Osteocyte (in vitro differentiated cells): ENCODE measurements around the gene WDR59. TPM values are rescaled to one million over a fixed set of nuclear protein-coding genes. Genes with fewer than 3 reads are reported as not detected.

Source experiments
- DNase-seq: peaks from one replicate; pipeline ENCODE4 v3.0.0; 2021; ENCODE audit warnings: mixed read lengths; ENCODE audit not compliant: unreplicated experiment; ENCODE audit errors: extremely low spot score
- H3K27ac Mint-ChIP-seq: one replicate; pipeline ENCODE4 v1.8.0; 2021; ENCODE audit warnings: mild to moderate bottlenecking, mixed read lengths; ENCODE audit not compliant: unreplicated experiment
- H3K27me3 Mint-ChIP-seq: one replicate; pipeline ENCODE4 v1.8.0; 2021; ENCODE audit warnings: mixed read lengths; ENCODE audit not compliant: unreplicated experiment
- H3K36me3 Mint-ChIP-seq: one replicate; pipeline ENCODE4 v1.8.0; 2021; ENCODE audit warnings: mixed read lengths; ENCODE audit not compliant: unreplicated experiment
- H3K4me1 Mint-ChIP-seq: one replicate; pipeline ENCODE4 v1.8.0; 2021; ENCODE audit warnings: mixed read lengths; ENCODE audit not compliant: unreplicated experiment
- H3K4me3 Mint-ChIP-seq: one replicate; pipeline ENCODE4 v1.8.0; 2021; ENCODE audit warnings: mild to moderate bottlenecking, moderate library complexity, mixed read lengths; ENCODE audit not compliant: unreplicated experiment
- H3K9me3 Mint-ChIP-seq: one replicate; pipeline ENCODE4 v1.8.0; 2021; ENCODE audit warnings: mixed read lengths; ENCODE audit not compliant: unreplicated experiment
- CTCF ChIP-seq: fragments of 200-600 bp; sonication (generic); IDR thresholded peaks from 2 replicates; pipeline ENCODE4 v1.5.0; 2021; ENCODE audit warnings: antibody characterized with exemption, mild to moderate bottlenecking, moderate library complexity
- total RNA-seq: library from RNA; stranded (reverse); gene quantifications from 2 replicates; pipeline ENCODE4 v1.2.1, GENCODE V29; 2021

WDR59 gene
- total RNA-seq, 1 donor from 2014 or later: 63.3 TPM

DNA sequence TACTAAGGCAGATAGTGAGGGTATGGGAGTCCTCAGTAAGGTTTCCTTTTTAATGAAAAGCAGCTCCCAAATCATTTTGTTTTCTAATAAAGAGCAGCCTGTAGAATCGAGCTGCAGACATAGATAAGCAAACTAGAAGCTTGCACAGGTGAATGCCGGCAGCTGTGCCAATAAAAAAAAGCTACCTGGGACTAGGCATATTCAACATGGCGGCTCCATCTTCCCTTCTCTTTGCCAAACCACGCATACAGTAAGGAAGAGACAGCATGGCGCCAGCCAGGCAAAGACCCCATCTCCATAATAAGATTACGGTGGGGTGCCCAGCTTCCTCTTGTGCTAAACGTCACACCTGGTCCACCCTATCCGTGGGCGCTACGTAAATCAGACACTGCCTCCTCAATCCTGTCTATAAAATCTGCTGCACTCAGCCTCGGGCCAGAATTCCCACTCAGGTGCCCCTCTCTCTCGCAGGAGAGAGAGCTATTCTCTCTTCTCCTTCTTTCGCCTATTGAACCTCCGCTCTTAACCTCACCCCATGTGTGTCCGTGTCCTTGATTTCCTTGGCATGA, 117.6 kb downstream of the WDR59 start:
- no peak for DNase-seq
- no peaks in the 10 kb centered on the region for H3K27me3 Mint-ChIP-seq
- no peak overlapping the region for H3K27ac Mint-ChIP-seq
- H3K9me3 Mint-ChIP-seq: no peaks in the 10 kb centered on the region
- no peak for TF ChIP-seq CTCF
- H3K4me1 Mint-ChIP-seq: peaks cover 11% of the 10 kb centered on the region
- H3K4me3 Mint-ChIP-seq: no peak overlapping the region
- no peaks in the 10 kb centered on the region for H3K36me3 Mint-ChIP-seq

- Mint-ChIP-seq H3K27me3 (no peaks in the 10 kb centered on the region), H3K36me3 (no peaks in the 10 kb centered on the region), H3K4me1 (peaks cover 11% of the 10 kb centered on the region), H3K9me3 (no peaks in the 10 kb centered on the region), H3K27ac (no peak overlapping the region), H3K4me3 (no peak overlapping the region)
- DNase-seq: no peak
- no peak for TF ChIP-seq CTCF
Measured at GRCh38 chr16:74865922-74866598, 118.9 kb downstream of the WDR59 start.

DNA sequence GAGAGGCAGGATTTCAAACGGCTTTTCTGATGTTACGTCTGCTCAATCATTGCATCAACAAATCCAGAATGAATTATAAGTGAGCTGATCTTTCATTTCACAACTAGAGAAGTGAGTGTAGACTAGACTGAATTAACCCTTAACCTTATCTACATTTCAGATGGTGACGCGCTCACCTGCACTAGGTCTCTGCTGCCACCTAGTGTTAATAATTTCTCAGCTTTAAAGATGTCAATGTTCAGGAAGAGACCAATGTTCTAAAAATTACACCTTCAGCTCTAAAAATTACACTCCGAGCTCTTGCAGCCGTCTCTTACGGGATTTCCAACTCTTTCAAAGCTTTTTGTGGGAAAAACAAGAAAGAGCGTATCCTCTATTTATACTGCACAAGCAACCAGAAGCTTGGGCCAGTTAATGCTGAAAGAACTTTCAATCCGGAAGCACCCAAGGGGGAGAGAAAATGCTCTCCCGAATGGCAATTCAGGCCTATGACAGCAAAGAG, 122.1 kb downstream of the WDR59 start:
- no peak for DNase-seq
- peaks cover 11% of the 10 kb centered on the region for H3K27me3 Mint-ChIP-seq
- peaks cover 8% of the 10 kb centered on the region for H3K4me1 Mint-ChIP-seq
- H3K36me3 Mint-ChIP-seq: no peaks in the 10 kb centered on the region
- no peak overlapping the region for H3K4me3 Mint-ChIP-seq
- H3K9me3 Mint-ChIP-seq: no peaks in the 10 kb centered on the region
- no peak overlapping the region for H3K27ac Mint-ChIP-seq
- peak; percentile 91 for TF ChIP-seq CTCF

- H3K4me1 Mint-ChIP-seq: no peaks in the 10 kb centered on the region
- H3K36me3 Mint-ChIP-seq: no peaks in the 10 kb centered on the region
- no peak for DNase-seq
- H3K27ac Mint-ChIP-seq: no peak overlapping the region
- peaks cover 9% of the 10 kb centered on the region for H3K27me3 Mint-ChIP-seq
- H3K9me3 Mint-ChIP-seq: no peaks in the 10 kb centered on the region
- no peak overlapping the region for H3K4me3 Mint-ChIP-seq
- TF ChIP-seq CTCF: no peak
Measured at GRCh38 chr16:74852500-74852875, 132.4 kb downstream of the WDR59 start.

DNA sequence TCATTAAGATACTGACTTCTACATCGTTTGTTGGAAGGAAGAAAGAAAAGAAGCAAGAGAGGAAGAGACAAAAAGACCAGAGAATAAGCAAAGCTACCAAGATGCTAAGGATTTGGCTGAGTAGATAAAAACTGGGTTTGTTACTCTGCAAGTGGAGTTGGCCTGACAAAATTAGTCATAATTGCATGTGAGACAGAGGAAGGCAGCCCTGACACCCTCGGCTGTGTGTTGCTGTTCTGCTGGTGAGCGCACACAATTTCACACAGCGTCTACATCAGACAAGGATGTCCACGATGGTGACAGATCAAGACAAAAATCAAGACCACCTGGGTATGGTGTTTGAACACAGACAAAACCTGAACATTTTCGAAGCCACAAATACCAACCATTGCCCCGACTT, 134.9 kb downstream of the WDR59 start:
- DNase-seq: no peak
- no peak for TF ChIP-seq CTCF
- no peaks in the 10 kb centered on the region for H3K36me3 Mint-ChIP-seq

More for the DNA sequence above, 134.9 kb downstream of the WDR59 start:
- no peaks in the 10 kb centered on the region for H3K4me1 Mint-ChIP-seq
- no peak overlapping the region for H3K27ac Mint-ChIP-seq
- H3K27me3 Mint-ChIP-seq: peaks cover 15% of the 10 kb centered on the region
- no peak overlapping the region for H3K4me3 Mint-ChIP-seq
- H3K9me3 Mint-ChIP-seq: no peaks in the 10 kb centered on the region
